Cortex of kidney (tissue), 1 donor: ENCODE data around the gene DST.

ENCODE experiments used
- DNase-seq: peaks from one replicate; lab custom pipeline; 2025; lab: John Stamatoyannopoulos, UW

The DST gene

DNA sequence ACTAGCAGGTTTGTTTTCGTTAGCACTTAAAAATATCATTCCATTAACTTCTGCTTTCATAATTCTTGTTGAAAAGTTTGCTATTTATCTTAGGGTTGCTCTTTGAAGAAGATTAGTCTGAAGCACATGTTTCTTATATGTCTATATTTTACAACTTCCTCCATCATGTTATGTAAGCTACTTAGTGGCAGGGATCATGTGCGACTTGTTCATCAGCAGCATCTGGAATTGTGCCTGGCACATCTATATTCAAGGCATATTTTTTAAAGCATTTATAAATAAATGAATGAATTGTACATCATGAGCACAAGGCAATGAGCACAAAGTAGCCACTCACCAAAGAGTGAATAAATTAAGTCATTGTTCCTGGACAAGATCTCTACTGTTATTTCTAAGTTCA, 208.1 kb downstream of the DST start:
- no peak for DNase-seq

DNA sequence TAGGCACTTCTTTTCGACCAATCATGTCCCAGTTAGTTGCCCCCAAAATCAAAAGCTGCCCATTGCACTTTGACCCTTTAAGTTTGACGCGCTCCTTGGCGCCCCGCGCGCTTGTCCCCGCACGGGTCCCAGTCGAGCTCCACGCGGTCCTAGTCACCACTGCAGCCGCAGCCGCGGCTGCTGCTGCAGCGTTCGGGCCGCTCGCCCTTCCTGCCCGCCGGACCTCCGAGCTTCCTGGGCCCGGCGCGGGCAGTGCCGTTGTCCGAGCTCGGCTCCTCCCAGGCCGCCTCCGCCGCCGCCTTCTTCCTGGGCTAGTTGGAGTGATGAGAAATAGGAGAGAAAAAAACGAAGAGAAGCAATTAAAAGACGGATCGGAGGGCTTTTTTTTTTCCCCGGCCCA, 209.6 kb downstream of the DST start:
- DNase-seq: no peak

DNA sequence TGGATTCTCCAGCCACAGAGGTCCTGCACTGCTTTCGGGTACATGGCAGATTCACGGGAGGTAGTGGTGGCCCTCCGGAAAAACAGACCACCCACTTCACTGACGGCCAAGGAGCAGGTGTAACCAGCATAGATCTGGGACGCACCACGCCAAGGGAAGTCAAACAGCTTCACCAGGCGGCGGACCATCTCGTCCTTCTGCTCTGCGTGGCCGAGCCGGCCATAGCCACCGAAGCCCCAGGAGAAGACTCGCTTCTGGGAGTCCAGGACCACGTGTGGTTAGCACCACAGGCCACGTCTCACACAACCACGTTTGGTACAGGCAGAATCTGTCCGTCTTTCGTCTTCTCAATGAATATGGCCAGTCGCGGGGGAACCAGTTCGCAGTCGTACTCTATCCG, 210.5 kb downstream of the DST start:
- no peak for DNase-seq

DNA sequence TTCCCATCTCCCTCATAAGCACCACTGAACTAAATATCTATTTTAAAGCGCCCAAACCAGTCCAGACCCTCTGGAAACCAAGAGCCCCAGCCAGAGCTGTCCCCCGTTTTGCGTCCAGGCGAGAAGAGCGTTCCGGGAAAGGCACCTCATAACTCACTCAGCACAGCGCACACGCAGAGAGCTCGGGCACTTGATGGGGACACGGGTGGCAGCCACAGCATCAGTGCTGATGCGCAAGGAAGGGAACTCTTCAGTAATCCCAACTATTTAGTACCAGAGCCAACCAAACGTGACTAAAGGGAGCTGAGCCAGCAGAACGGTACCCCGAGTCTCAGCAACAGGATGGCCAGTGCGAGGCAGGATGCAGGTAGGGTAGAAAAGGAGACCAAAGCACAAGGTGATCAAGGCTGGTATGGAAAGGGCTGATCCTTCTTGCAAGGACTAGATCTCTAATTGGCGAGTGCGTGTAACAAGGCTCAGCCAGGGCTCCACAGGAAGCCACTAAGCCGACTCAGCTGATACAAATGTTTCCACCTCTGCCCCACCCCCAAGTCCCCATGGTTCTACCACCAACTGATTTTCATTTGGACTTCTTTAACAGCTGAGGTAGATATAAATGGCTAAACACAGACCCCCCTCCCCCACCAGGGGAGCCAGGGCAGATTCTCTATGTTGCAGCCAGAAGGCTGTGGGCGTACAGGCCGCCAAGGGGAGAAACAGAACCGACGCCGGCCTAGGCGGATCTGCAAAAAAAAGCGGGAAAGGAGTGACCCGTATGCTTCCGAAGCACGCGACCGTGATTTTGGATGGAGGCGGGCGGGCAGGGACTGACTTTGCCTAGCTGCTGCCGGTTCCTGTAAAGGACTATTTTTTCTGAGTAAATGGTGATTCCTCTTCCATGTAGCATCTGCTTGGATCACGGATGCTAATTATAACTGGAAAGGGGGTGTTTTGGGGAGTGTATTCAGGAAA, 211.8 kb downstream of the DST start:
- DNase-seq: no peak

DNA sequence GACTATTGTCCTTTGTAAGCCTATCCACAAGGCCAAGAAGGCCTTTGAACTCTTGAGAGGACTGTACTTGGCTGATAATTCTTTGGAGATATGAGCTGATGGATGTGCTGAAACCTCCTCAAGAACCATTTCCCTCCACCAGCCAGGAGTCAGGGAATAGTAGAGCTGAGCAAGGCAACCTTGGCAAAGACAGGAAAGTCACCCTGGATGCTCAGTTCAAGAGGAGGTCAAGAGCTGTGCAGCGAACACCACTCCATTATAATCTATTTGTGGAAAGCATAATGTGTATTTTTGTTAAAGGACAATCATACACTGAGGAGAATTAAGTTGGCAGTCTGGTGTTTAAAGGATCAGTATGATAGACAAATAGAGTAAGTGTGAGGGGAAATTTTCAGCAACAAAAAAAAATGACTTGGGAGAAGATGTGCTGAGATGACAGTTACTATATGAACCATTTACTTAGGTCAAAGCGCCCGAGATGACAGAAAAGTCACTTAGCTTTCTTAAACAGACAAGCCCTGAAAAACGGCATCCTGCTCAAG, 218.1 kb downstream of the DST start:
- no peak for DNase-seq

DNA sequence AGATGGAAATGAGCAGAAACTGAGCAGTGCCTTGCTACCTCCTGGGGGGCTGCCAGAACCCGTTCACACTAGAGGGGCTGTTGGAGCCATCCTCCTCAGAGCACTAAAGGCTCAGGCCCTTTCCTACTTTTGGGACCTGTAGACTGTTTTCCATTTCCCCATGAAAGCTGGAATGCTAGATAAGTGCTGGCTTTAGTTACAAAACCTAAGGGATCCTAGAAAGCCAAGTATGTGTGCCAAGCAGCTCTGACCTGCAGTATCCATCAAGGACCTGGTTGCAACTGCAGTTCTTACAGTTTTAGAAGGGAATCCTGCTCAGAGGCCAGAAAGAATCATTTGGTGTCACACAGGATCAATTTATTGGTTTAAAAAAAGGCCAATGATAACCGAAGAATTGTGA, 218.6 kb downstream of the DST start:
- DNase-seq: no peak

DNA sequence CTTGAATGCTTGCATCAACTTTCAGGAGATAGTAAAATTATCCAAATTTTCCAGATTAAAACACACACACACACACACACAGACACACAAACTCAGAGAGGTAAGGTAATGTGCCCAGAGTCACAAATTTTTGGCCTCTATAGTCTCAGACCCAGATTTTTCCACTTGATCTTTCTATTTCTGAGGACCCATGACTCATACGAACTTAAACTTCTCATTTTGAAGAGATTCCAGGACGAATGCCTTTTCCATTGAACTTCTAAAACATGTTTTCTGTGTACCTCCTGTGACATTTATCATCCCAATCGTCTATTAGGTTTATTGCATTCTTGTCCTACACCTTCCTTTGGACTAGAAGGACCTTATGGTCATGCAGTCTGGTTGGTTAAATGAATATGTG, 222.4 kb downstream of the DST start:
- DNase-seq: no peak

DNA sequence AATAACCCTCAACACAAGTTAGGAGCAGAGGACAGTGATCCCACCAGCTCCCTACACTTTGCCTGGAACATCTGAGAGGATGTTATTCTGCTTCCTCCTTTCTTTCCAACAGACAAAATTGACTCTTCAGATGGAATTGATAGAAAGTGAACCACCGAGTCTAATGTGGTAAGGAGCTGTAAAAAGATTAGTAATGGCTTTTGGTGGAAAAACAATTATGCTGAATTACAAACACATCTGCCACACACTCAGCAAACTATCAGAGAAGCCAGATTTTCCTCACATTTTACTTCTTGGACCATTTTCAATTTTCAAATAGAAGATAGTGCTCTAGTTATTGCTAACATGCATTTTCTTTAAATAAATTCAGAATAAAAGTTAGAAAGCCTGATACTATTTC, 223.5 kb downstream of the DST start:
- no peak for DNase-seq

DNA sequence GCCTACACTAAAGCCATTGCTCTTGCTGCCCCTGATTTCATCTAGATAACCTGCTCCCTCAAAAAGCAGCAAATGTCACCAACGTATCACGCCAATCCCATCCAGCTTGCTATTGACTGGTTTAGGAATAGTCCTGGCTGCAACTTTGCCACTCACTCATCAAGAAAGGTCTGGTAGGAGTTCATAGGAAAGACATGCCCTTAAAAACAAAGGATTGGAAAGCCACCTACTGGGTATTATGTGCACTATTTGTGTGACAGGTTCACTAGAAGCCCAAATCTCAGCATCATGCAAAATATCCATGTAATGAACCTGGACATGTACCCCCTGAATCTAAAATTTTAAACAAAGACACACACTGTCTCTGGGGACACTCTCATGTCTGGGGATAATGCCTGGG, 224.9 kb downstream of the DST start:
- DNase-seq: no peak

DNA sequence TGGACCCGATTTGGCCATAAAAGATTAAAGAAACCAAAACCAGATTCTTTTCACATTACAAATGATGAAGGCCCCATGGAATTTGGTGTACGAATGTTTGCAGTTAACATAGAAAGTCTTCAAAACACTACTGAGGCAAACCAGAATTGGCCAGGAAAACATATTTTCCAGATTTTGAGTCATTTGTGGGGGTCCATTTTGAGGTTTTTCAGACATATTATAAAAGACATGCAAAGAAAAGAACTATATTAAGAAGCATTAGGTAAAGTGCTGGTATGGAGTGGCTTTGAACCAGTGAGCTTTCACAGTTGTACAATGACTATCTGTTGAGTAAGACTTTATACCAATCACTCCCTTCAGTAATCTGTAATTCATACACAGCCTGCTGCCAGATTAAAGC, 226.4 kb downstream of the DST start:
- no peak for DNase-seq

DNA sequence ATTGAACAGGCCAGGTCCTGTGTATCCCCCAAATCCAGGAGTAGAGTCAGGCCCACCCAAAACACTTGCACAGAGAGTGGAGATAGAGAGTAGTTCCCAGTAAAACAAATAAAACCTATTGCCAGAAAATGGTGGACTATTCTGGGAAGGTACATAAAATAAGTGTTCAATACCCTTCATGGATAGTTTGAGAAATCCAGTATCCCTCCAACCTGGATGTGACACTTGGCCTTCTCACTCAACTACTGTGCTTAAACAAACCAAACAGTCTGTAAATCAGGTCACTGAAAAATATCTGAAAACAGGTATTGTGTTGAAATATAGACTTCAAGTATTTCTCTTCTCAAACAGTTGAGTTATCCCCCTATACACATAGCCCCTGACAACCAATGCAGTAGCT, 233.7 kb downstream of the DST start:
- DNase-seq: no peak
